ENCODE results near the gene EHD4.

Gene EHD4

DNA sequence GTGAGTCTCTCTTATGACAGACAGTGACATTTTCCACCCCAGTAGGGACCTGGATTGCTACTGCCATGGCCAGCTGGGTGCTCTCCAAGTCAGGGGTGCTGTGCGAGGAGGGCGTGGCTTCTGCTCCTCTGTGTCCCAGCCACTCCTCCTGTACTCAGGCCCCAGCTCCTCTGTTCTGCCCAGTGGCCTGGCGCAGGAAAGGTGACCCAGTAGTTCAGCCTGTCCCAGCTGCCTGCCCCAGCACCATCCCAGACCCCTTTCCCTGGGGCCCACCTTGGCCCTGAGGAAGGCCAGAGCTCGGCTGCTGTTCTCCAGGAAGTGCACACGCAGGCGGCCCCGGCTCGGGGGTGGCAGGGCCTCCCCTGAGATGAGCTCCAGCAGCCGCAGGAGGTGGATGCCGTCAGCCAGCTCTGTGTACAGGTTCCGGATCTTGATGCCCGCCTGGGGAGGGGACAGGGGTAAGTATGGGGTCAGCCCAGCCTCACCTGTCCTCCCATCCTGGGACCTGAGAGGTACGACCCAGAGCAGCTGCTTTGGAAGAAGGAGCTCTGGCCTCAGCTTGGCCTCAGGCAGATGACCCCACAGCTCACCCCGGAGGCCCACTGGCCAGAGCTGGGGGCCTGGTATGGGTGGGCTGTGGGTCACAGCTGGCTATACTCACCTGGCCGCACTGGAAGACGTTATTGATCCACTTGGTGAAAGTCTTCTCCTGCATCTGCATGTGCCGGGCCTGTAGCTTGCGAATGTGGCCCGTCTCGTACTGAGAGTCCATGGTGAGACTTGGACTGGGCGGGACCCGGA lies 79.5 kb downstream of the EHD4 start:
- no peak for DNase-seq

DNA sequence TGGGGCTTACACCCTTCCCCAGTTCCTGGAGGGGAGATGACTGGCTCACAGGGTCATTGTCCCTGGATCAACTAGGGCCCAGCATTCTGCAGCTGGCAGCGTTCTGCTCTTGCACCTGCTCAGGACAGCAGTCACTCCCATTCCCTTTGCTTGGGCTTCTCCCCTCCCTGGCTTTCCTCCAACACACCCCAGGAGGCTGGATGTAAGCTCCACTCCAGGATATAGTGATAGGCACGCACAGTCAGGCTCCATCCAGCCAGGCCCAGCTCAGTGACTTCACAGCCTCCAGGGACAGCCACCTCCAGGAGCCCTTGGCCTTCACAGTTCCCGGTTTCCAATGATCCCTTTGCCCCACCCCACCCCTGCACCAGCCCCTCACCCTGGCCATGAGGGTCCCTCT lies 80.4 kb downstream of the EHD4 start:
- no peak for DNase-seq

DNA sequence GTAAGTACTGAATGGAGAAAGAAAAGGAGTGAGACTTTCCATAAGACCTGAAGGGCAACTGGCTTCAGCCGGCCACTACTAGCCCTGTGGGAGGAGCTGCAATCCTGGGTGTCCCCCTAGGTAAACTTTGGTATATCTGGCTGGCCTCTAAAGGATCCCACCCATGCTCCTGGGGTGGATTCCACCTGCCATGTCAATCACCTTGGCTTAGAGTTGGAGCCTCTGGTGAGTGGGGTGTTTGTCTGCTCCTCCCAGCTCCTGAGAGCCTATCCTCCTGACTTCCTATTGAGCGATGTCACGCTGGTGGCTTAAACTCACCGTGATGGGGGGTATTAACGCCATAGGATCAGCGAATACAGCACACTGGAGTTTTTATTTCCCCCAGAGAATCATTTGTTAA lies 81.1 kb downstream of the EHD4 start:
- no peak for DNase-seq

DNA sequence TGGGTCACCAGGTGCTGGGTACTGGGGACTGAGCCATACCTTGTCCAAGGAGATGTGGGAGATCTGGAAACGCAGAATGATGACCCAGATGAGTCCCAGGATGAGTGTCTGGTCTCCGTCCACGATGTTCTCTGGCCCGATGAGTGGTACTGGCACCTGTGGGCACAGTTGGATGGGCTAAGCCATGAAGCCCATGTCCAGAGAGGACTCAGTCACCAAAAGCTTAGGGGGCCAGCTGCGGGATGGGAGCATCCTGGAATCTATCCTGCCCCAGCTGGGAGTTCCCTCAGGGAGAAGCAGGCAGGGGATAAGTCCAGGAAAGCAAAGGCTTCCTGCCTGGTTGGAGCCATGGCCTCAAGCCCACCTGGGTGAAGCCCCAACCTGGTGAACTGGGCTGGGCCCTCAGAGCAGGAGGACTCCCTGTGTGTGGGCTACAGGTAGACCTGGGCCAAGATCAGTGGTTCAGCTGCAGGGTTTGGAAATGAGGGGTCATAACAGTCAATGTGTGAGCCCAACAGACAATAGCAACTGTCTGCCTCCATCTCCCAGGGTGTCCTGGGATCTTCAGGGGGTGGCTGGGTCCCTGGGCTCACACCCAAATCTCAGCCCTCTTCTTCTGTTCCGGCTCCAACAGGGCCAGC lies 82.2 kb downstream of the EHD4 start:
- no peak for DNase-seq

DNA sequence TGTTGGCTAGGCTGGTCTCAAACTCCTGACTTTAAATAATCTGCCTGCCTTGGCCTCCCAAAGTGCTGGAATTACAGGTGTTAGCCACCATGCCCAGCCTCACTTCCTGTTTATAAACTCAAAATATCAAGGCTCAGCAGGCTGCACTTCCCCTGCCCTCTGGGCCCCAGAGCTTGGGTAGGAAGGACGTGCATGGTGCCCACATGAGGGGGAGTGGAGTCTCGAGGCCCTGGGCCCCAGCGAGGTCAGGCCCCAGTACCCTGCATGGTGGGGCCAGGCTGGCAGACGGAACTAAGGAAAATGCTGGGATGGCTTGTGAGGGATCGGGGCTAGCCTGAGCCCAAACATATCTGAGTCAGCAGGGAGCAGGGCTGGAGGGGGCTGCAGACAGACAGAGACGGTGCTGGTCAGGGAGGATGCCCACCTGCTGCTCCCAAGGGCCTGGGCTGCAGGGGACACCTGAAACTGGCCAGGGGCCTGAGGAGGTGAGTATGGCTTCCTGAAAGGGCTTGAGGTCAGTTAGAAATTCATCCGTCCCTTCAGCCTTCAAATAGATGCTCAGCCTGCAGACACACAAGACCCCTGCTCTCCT lies 83.6 kb downstream of the EHD4 start:
- DNase-seq: no peak

GRCh38 chr15:41887893-41888292 lies 84.5 kb downstream of the EHD4 start:
- no peak for DNase-seq

DNA sequence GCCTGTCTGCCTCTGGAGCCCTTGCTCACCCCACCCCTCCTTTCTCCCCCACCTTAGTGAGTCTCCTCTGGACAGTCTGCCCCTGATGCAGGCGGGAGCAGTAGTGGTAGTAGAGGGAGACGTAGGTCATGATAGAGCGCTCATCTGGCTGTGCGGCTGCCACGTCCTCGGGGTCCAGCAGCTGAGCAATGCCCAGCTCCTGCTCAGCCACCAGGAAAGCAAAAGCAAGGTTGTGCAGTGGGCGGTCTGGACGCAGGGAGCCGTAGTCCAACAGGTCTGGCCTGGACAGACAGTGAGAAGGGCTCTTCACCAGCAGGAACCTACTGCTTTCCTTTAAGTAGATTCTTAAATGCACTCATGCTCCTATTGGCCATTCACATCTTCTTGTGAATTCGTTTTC lies 85.2 kb downstream of the EHD4 start:
- DNase-seq: no peak

DNA sequence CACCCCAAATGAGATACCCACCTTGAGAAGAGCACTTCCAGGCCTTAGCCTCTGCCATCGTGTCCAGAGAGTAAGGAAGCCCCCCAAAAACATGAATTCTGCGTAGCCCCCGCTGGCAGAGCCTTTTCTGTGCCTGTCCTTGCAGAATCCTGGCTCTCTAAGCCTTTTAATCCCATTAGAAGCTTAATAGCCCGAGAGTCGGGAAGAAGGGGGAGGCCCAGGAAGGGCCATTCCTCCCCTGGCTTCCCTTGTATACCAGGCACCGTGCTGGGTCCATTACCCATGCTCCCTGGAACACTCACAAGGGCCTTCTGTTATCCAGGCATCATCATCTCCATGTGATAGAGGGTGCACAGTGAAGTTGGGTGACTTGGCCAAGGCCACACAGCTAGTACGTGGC lies 85.6 kb downstream of the EHD4 start:
- DNase-seq: no peak

DNA sequence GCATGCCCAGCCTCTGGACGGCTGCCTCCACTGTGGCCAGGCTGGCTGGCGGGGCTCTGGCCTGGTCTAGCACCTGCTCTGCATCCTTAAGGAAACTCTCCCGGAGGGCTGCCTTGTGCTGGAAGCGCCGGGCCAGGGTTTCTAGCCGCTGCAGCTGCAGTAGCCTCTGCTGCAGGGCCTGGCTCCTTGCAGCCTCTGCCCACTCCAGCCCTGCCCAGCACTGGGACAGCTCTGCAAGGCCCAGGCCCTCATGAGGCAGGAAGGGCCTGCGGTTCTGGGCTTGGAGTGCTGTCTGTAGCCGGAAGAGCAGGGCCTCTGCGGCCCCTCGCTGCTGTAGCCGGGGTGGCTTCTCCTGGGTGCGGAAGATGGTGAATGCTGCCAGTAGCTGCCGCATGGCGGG lies 86.5 kb downstream of the EHD4 start:
- DNase-seq: no peak

GRCh38 chr15:41885321-41885720 lies 87.0 kb downstream of the EHD4 start:
- no peak for DNase-seq

DNA sequence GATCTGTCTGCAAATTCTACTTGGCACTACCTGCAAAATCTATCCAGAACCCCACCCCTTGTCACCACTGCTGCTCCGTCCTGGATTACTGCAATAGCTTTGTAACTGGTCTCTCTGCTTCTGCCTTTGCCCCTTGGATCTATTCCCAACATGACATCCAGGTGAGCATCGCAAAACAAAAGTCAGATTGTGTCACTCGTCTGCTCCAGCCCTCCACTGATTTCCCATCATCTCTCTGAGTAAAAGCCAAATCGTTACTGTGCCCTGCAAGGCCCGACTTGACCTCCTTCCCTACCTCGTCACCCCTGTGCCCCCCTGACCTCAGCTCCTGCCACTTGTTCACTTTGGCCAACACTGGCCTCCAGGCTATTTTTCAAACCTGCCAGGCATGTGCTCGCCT lies 87.9 kb downstream of the EHD4 start:
- no peak for DNase-seq

- DNase-seq: no peak
Observed at GRCh38 chr15:41883484-41883825, 88.9 kb downstream of the EHD4 start.

- DNase-seq: no peak
Observed at GRCh38 chr15:41882689-41883483, 89.5 kb downstream of the EHD4 start.

- DNase-seq: no peak
Observed at GRCh38 chr15:41881920-41882688, 90.3 kb downstream of the EHD4 start.

- no peak for DNase-seq
Observed at GRCh38 chr15:41881550-41881919, 90.8 kb downstream of the EHD4 start.

DNA sequence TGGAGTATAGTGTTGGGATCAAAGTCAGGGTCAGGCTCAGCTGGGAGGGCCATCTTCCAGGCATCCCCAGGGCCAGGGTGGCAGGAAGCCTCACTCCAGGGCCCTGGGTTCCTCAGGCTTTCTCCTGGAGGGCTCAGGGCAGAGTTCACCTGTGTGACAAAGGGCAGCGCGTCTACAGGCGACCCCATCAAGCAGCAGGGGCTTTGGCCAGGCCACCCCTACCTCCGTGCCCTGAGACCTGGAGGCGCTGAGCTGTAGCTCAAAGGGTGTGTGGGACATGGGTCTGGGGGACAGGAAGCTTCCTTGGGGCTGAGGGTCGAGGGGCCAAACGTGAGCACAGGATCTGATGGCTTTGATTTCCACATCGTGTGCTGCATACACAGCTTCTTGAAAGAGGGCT lies 91.3 kb downstream of the EHD4 start:
- no peak for DNase-seq

- no peak for DNase-seq
Observed at GRCh38 chr15:41880156-41880877, 92.0 kb downstream of the EHD4 start.

GRCh38 chr15:41879321-41879845 lies 93.0 kb downstream of the EHD4 start:
- DNase-seq: no peak

DNA sequence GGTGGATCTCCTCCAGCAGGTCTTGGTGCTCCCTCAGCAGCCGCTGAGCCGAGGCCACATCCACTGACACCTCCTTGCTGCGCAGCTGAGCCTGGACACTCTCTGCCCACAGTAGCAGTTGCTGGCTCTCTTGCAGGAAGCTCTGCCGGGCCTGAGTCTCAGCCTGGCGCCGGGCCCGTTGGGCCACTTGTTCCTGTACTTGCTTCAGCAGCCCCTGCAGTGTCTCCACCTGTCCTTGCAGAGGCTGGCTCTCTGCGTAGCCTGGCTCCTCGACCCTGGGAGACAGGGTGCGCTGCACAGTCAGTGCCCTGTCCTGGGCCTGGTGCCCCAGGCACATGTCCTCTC lies 94.0 kb downstream of the EHD4 start:
- no peak for DNase-seq

GRCh38 chr15:41877631-41878354 lies 94.6 kb downstream of the EHD4 start:
- DNase-seq: no peak

GRCh38 chr15:41876689-41877088 lies 95.7 kb downstream of the EHD4 start:
- DNase-seq: no peak

Measured in hippocampal formation (tissue), 2 donors.